GM12878 (cell line): ENCODE results near the gene DGAT2. TPM values are rescaled to one million over a fixed set of nuclear protein-coding genes. Genes with fewer than 3 reads are reported as not detected.

Experiments used
- ATAC-seq: fragments of 200-7000 bp; cut with Tn5 transposase; 3 replicates; pipeline ENCODE4 v1.9.1; 2020; ENCODE audit warnings: mild to moderate bottlenecking, moderate library complexity
- BruUV-seq: library from RNA; stranded (reverse); fragments of 400-500 nt; replicated peaks from 2 replicates; lab custom pipeline; 2021; lab: Mats Ljungman, UMichigan
- CTCF ChIA-PET: fragments of 300-600 bp; sonication (Branson Sonifier 250); formaldehyde crosslinking; extraction: SDS; loops from one replicate; lab custom pipeline; 2021; ENCODE audit warnings: inconsistent platforms; lab: Yijun Ruan, JAX
- POLR2A ChIA-PET: fragments of 350-600 bp; formaldehyde crosslinking; extraction: SDS; loops from one replicate; lab custom pipeline; 2021; ENCODE audit warnings: inconsistent platforms; lab: Charles Lee
- RAD21 ChIA-PET: fragments of 300-600 bp; sonication (Branson Sonifier 250); formaldehyde crosslinking; loops from one replicate; lab custom pipeline; 2023; ENCODE audit warnings: antibody characterized with exemption; ENCODE audit not compliant: unreplicated experiment; lab: Charles Lee
- SMC1A ChIA-PET: fragments of 300-600 bp; sonication (Branson Sonifier 250); formaldehyde crosslinking; loops from one replicate; lab custom pipeline; 2023; ENCODE audit not compliant: unreplicated experiment, uncharacterized antibody; lab: Charles Lee
- DNase-seq: peaks from one replicate; pipeline ENCODE4 v3.0.0-alpha.2; 2011; ENCODE audit warnings: low read depth, low spot score
- FAIRE-seq: peaks from 3 replicates; lab custom pipeline; 2011; peaks lifted over from hg19 to GRCh38; lab: Jason Lieb, UNC
- H2AFZ ChIP-seq: 2 replicates; pipeline ENCODE4 v1.6.0; 2011; ENCODE audit warnings: low read depth, low read length, control low read depth; ENCODE audit not compliant: control insufficient read depth
- H3K27ac ChIP-seq: 2 replicates; pipeline ENCODE4 v1.5.1; 2011; ENCODE audit warnings: control low read depth; ENCODE audit not compliant: control insufficient read depth, insufficient read depth
- H3K27me3 ChIP-seq, 2 experiments: replicated peaks in 1 of 2; 2 replicates each; pipeline versions ENCODE4 v1.6.0 to v1.6.1; 2011; ENCODE audit warnings: low read length in 1 of 2; ENCODE audit not compliant: control insufficient read depth in 2 of 2, insufficient read depth in 2 of 2
- H3K36me3 ChIP-seq, 2 experiments: 2 replicates each; pipeline ENCODE4 v1.5.1; 2011; ENCODE audit warnings: low read length in 1 of 2; ENCODE audit not compliant: control insufficient read depth in 2 of 2, insufficient read depth in 2 of 2
- H3K4me1 ChIP-seq: 2 replicates; pipeline ENCODE4 v1.6.1; 2011; ENCODE audit warnings: mild to moderate bottlenecking, low read length, moderate library complexity, mixed read lengths; ENCODE audit not compliant: control insufficient read depth, insufficient read depth
- H3K4me2 ChIP-seq: 2 replicates; pipeline ENCODE4 v1.6.0; 2011; ENCODE audit warnings: control low read depth; ENCODE audit not compliant: control insufficient read depth, insufficient read depth
- H3K4me3 ChIP-seq: fragments of 200-600 bp; sonication (generic); 2 replicates; pipeline ENCODE4 v1.5.1; 2016
- H3K79me2 ChIP-seq: 2 replicates; pipeline ENCODE4 v1.6.0; 2011; ENCODE audit warnings: low read length; ENCODE audit not compliant: control insufficient read depth, insufficient read depth
- H3K9ac ChIP-seq: 2 replicates; pipeline ENCODE4 v1.8.0; 2011; ENCODE audit warnings: low read length, control low read depth, mixed read lengths; ENCODE audit not compliant: control insufficient read depth, insufficient read depth
- H3K9me3 ChIP-seq: replicated peaks from 3 replicates; pipeline ENCODE4 v1.5.1; 2011; ENCODE audit warnings: mild to moderate bottlenecking, low read length; ENCODE audit not compliant: control insufficient read depth, insufficient read depth
- H4K20me1 ChIP-seq: 2 replicates; pipeline ENCODE4 v1.6.0; 2011; ENCODE audit not compliant: control insufficient read depth, insufficient read depth
- CBX3 ChIP-seq: fragments of 200-600 bp; sonication (generic); IDR thresholded peaks from 2 replicates; pipeline ENCODE4 v1.6.1; 2016; ENCODE audit warnings: low read depth, borderline replicate concordance
- ESRRA ChIP-seq: IDR thresholded peaks from 2 replicates; pipeline ENCODE4 v1.6.1; 2012; ENCODE audit warnings: mild to moderate bottlenecking, low read length, improper control_type of control experiment
- FOXK2 ChIP-seq: fragments of 450-650 bp; IDR thresholded peaks from 2 replicates; pipeline ENCODE4 v1.6.1; 2017; ENCODE audit warnings: mild to moderate bottlenecking, moderate library complexity
- SMARCA5 ChIP-seq: fragments of 450-650 bp; IDR thresholded peaks from 2 replicates; pipeline ENCODE4 v1.6.1; 2017; ENCODE audit warnings: mild to moderate bottlenecking
- TCF3 ChIP-seq: IDR thresholded peaks from 2 replicates; pipeline ENCODE4 v1.6.1; 2012; ENCODE audit warnings: low read depth, mild to moderate bottlenecking, low read length, borderline replicate concordance; ENCODE audit not compliant: insufficient read depth
- WGBS: methylation state at CpG from one replicate; pipeline ENCODE4 v1.1.6; 2016; ENCODE audit warnings: low lambda C conversion rate; ENCODE audit not compliant: insufficient replicate concordance, insufficient coverage; ENCODE audit errors: missing lambda C conversion rate; 5-methylcytosine and 5-hydroxymethylcytosine counted together
- in situ Hi-C: fragments of 300-500 bp; cut with MboI; formaldehyde crosslinking; loops from 9 replicates; pipeline ENCODE4 v1.14.3; 2018; ENCODE audit warnings: mixed read lengths
- intact Hi-C: fragments of 100-400 bp; cut with micrococcal nuclease; formaldehyde crosslinking; loops from one replicate; pipeline ENCODE4 v1.14.2; 2022; ENCODE audit not compliant: unreplicated experiment
- polyA plus RNA-seq, 11 experiments: library from polyadenylated mRNA; depleted of rRNA in 4 of 11; unstranded in 6 of 11; stranded (reverse) in 5 of 11; fragments of >200 nt; fragmentation: Nextera tagmentation in 4 of 11; fragmentation: Illumina TruSeq in 1 of 11; extraction: Ambion mirVana in 4 of 11; extraction: Trizol in 1 of 11; gene quantifications; 1 replicate in 1 of 11; 2 replicates in 10 of 11; pipeline versions ENCODE4 v1.2.1 to v1.2.3, GENCODE V29; 2011 to 2016; ENCODE audit warnings: inconsistent platforms in 2 of 11, missing spikeins in 2 of 11, low read depth in 1 of 11
- total RNA-seq, 4 experiments: library from RNA; depleted of rRNA in 3 of 4; stranded (reverse); fragments of >200 nt in 3 of 4; fragmentation: Illumina TruSeq in 1 of 4; extraction: Trizol in 1 of 4; gene quantifications; 2 replicates each; pipeline versions ENCODE4 v1.2.1 to v1.2.3, GENCODE V29; 2013 to 2021
- TF ChIP-seq, protein P1 (sequence below): fragments of 450-650 bp; formaldehyde crosslinking; IDR thresholded peaks from 2 replicates; pipeline ENCODE4 v1.4.0; 2020; ENCODE audit warnings: mild to moderate bottlenecking, moderate library complexity
- TF ChIP-seq, protein P2 (sequence below): IDR thresholded peaks from 2 replicates; pipeline ENCODE4 v1.6.1; 2012; ENCODE audit warnings: low read depth, low read length, improper control_type of control experiment

The DGAT2 gene
- total and polyA plus RNA-seq, 10 of the 15 experiments (the other 5 are each of a cell fraction or from before 2014, with no cell fraction given) = 5.1 to 25.9 (median 17.6) TPM

DNA sequence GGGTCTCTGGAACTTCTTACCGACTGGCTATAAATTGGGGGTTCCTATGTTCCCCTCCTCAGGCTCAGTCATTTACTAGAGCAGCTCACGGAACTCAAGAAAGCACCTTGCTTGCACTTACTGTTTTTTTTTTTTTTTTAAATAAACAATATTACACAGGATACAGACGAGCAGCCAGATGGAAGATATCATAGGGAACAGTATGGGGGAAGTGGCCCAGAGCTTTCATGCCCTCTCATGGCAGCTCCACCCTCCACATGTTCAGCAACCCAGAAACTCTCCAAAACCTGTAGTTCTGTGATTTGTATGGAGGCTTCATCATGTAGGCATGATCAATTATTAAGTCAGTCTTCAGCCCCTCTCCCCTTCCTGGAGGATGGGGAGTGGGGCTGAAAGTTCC, 54.0 kb downstream of the DGAT2 start:
- 47% methylated on average over 3 of the region's 3 CpGs for WGBS

More for the DNA sequence above, 54.0 kb downstream of the DGAT2 start:
- RAD21 ChIA-PET = interaction anchor here (1.1 to 7.6 kb wide), 6 partner anchors 9 to 71 kb away, joined by 3 to 111 read pairs (median 4); partner anchors contain the start of gene UVRAG
- Histone ChIP-seq H2AFZ (no peak overlapping the region), H3K9me3 (peaks cover 7% of the 10 kb centered on the region; the same call in 2 of the 3 replicates), H4K20me1 (no peaks in the 10 kb centered on the region), H3K4me1 (peaks cover 58% of the 10 kb centered on the region), H3K36me3 (peaks cover 0 to 15% of the 10 kb centered on the region in 2 experiments; a peak in 3 of 4 replicates), H3K27me3 (no peaks in the 10 kb centered on the region), H3K27ac (peak overlapping the region; percentile 82), H3K79me2 (peaks cover 93% of the 10 kb centered on the region), H3K4me2 (peak overlapping the region; percentile 81), H3K4me3 (peak overlapping the region; percentile 40; the same call in 1 of the 2 replicates), H3K9ac (peak overlapping the region; percentile 26; the same call in 1 of the 2 replicates)
- in situ Hi-C loops (no loop called here), intact Hi-C loops (no loop called here)
- ATAC-seq (no peak), FAIRE-seq (no peak), DNase-seq (no peak)
- CTCF ChIA-PET = interaction anchor here (0.9 to 13.0 kb wide), 5 partner anchors 11 to 70 kb away, joined by 3 to 131 read pairs (median 8); no protein-coding TSS in a partner anchor
- SMC1A ChIA-PET = interaction anchor here (0.7 to 7.8 kb wide), 7 partner anchors 10 to 51 kb away, joined by 3 to 100 read pairs (median 9); partner anchors contain the start of gene UVRAG
- no TSS peak for BruUV-seq
- no peak for TF ChIP-seq SMARCA5
- no peak for TF ChIP-seq FOXK2
- no peak for TF ChIP-seq ESRRA
- no peak for TF ChIP-seq TCF3
- TF ChIP-seq, protein P1, sequence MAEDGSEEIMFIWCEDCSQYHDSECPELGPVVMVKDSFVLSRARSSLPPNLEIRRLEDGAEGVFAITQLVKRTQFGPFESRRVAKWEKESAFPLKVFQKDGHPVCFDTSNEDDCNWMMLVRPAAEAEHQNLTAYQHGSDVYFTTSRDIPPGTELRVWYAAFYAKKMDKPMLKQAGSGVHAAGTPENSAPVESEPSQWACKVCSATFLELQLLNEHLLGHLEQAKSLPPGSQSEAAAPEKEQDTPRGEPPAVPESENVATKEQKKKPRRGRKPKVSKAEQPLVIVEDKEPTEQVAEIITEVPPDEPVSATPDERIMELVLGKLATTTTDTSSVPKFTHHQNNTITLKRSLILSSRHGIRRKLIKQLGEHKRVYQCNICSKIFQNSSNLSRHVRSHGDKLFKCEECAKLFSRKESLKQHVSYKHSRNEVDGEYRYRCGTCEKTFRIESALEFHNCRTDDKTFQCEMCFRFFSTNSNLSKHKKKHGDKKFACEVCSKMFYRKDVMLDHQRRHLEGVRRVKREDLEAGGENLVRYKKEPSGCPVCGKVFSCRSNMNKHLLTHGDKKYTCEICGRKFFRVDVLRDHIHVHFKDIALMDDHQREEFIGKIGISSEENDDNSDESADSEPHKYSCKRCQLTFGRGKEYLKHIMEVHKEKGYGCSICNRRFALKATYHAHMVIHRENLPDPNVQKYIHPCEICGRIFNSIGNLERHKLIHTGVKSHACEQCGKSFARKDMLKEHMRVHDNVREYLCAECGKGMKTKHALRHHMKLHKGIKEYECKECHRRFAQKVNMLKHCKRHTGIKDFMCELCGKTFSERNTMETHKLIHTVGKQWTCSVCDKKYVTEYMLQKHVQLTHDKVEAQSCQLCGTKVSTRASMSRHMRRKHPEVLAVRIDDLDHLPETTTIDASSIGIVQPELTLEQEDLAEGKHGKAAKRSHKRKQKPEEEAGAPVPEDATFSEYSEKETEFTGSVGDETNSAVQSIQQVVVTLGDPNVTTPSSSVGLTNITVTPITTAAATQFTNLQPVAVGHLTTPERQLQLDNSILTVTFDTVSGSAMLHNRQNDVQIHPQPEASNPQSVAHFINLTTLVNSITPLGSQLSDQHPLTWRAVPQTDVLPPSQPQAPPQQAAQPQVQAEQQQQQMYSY = no peak
- TF ChIP-seq CBX3 = no peak
- TF ChIP-seq, protein P2, sequence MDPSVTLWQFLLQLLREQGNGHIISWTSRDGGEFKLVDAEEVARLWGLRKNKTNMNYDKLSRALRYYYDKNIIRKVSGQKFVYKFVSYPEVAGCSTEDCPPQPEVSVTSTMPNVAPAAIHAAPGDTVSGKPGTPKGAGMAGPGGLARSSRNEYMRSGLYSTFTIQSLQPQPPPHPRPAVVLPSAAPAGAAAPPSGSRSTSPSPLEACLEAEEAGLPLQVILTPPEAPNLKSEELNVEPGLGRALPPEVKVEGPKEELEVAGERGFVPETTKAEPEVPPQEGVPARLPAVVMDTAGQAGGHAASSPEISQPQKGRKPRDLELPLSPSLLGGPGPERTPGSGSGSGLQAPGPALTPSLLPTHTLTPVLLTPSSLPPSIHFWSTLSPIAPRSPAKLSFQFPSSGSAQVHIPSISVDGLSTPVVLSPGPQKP = no peak
- POLR2A ChIA-PET = interaction anchor here (0.6 to 8.2 kb wide), 5 partner anchors 10 to 125 kb away, joined by 3 to 173 read pairs (median 5); partner anchors contain the start of gene UVRAG
